Erythroblast (primary cell): ENCODE measurements around the gene RTCA.
A peak's percentile ranks its signal among the peaks of the same experiment; 100 is the strongest.
"Not testable (repeated sequence)": the region's sequence is repeated elsewhere in the genome, so short reads cannot be mapped to it uniquely, and the experiment has no call there.

Source experiments
- DNase-seq, 2 experiments: peaks; one replicate each; lab custom pipeline; 2025; lab: John Stamatoyannopoulos, UW
- GATA1 ChIP-seq: IDR thresholded peaks from 2 replicates; pipeline ENCODE4 v1.6.1; 2011; ENCODE audit warnings: low read depth, mild to moderate bottlenecking, control low read depth, low read length, moderate library complexity
- POLR2A ChIP-seq: IDR thresholded peaks from 2 replicates; pipeline ENCODE4 v1.6.1; 2011; ENCODE audit warnings: mild to moderate bottlenecking, low read length

The RTCA gene

DNA sequence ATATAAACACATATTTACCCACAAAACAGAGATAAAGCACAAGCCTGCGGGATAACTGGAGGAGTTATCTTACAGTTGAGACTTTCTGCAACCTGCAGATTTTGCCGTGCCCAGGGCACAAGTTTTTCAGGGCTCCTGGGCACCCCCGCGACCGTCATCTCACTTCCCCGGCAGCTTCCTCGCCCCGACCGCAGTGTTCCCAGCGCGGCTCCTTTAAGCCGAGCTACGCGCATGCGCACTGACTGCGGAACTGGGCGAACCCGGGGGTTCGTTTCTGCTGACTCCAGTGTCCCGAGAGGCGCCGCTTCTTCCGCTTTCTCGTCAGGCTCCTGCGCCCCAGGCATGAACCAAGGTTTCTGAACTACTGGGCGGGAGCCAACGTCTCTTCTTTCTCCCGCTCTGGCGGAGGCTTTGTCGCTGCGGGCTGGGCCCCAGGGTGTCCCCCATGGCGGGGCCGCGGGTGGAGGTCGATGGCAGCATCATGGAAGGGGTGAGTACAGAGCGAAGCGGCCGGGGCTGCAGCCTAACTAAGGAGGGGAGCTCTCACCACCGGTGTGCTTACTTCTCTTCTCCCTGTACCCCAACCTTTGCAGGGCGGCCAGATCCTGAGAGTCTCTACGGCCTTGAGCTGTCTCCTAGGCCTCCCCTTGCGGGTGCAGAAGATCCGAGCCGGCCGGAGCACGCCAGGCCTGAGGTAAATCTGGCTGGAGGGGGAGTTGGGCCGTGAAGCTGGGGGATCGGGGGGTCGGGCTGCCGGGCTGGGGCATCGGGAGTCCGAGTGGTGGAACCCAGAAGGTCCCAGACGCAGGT is at the start of gene RTCA:
Gene RTCA (plus strand): TSS at position 286 of the 810 bp plus-strand sequence. CDS start 160 bp downstream, at position 446.
- TF ChIP-seq GATA1 (no peak), POLR2A (peak; percentile 93)
- DNase-seq = peak; percentile 97 to 98

DNA sequence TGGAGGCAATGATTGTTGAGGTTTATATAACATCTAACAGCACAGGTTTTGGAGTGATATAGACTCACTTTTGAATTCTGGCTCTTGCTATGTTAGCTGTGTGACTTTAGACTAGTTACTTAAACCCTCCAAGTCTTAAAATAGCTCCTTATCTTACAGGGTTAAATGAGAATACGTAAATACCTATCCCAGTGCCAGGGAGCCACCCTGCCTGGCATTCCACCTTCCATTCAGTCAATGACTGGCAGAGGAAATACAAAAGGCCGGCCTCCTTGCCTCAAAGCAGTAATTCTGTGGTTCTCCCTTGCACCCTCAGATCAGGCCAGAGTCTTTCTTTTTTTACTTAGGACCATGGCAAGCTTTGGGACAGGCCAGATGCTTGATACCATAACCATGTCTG is 48.2 kb upstream of the RTCA start:
- no peak for TF ChIP-seq GATA1
- no peak for TF ChIP-seq POLR2A
- DNase-seq = no peak

DNA sequence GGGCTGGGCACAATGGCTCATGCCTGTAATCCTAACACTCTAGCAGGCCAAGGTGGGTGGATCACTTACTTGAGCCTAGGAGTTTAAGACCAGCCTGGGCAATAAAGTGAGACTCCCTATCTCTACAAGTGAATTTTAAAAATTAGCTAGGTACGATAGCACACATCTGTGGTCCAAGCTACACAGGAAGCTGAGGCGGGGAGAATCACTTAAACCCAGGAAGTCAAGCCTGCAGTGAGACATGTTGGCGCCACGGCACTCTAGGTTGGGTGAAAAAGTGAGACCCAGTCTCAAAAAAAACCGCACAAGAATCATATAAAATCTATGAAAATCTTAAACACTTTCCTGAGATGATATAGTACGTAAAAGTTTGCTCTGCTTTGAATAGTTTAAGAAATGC is 46.6 kb upstream of the RTCA start:
- no peak for DNase-seq
- TF ChIP-seq POLR2A (no peak), GATA1 (no peak)

DNA sequence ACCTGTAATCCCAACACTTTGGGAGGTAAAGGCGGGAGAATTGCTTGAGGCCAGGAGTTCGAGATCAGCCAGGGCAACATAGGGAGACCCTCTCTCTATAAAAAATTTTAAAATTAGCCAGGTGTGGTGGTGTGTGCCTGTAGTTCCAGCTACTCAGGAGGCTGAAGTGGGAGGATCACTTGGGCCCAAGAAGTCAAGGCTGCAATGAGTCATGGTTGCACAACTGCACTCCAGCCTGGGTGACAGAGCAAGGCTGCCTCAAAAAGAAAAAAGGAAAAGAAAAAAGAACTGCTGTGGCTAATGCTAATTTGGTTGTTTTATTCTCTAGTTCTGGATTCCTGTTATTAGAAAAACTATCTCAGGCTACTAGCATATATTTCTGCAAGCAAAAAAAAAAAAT is 46.1 kb upstream of the RTCA start:
- DNase-seq = peak in 1 of 2 experiments; percentile 39
- TF ChIP-seq POLR2A = no peak
- no peak for TF ChIP-seq GATA1

DNA sequence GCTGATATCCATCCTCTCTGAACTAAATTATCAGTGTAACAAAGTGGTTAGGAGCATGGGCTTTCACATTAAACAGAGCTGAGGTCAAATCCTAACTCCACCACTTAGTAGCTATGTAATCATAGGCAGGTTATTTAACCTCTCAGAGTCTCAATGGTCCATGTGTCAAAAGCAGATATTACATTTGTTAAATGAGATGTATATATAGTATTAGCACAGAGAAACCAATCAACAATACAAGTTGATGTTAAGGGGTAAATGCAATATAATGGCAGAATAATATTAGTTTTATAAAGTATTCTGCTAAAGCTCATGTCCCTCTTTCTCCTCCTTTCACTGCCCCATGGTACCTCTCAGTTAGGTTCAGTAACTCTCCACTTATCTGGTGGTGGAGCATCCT is 43.6 kb upstream of the RTCA start:
- no peak for DNase-seq
- no peak for TF ChIP-seq GATA1
- TF ChIP-seq POLR2A = no peak

DNA sequence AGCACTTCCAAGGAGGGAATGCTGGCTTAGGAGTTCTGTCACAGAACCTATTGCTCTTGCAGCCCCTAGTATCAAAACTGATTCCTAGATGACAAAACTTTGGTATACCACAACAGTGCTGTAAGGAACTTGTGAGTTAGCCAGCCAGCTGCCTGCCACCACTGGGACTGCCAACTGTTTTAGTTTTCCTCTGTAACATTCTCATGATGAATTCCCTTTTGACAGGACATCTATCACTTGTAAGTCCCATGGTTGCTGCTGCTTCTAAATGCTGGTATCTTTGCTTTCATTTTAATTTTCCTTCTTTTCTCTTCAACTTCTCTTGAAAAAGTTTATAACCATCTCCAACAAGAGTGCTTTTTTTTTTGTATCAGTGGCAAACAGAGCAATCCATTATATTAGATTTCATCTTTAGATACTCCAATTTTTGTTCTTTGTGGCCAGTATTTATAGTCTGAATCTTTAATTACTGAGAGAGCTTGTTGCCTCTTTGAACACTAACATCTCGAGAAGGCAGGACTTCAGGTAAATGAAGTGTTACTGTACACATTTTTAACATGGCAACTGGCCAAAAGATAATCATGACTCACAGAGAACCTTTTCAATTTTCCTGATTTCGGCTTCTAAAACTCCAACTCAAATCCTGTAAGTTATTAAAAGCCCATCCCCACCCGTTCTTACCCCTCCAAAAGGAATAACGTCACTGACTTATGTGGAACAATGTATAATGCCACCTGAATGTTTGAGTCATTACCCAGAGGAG is 36.2 kb upstream of the RTCA start:
- no peak for TF ChIP-seq GATA1
- TF ChIP-seq POLR2A = no peak
- peak in 1 of 2 experiments; percentile 10 for DNase-seq

DNA sequence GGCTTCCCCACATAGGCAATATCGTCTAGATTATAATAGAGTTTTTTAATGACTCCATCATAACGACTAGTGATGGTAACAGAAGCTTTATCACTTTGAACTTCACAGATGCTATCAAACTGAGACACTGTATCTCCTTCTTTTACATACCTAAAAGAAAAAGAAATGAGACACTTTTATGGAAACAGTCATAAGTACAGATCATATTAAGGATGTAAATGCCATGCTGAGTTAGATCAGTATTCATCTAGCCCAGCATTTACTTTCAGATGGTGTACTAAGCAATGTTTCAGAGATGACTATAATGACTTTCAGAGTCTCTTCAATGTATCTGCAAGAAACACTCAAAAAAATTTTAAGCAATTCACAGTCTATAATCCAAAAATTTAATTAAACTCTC is 35.3 kb upstream of the RTCA start:
- DNase-seq = no peak
- TF ChIP-seq GATA1 (no peak), POLR2A (no peak)

DNA sequence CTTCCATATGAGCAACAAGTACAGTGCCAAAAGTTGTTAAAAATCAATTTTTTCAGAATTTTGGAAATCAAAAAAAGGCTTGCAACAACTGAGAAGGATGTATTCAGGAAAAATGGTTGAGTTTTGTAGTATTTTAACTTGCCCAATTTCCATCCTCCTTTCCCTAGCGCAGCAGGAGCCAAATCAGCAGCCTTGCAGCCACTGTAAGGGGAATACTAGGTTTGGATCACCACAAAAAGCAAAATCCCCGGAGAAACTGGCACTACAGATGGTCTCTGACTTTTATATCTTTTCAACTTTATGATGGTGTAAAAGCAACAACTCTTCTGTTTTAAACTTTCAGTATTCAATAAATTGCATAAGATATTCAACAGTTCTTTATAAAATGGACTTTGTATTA is 34.3 kb upstream of the RTCA start:
- TF ChIP-seq GATA1 (no peak), POLR2A (no peak)
- no peak for DNase-seq

DNA sequence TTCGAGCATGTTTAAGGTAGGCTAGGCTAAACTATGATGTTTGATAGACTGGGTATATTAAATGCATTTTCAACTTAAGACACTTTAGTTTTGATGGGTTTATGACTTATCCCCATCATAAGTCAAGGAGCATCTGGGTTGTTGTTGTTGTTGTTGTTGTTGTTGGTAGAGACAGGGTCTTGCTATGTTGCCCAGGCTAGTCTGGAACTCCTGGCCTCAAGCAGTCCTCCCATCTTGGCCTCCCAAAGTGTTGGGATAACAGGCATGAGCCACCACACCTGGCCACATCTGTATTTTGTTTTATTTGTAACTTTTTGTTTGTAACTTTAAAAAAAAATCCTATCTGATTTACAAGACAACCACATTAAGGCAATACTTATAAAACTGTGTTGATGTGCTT is 33.9 kb upstream of the RTCA start:
- TF ChIP-seq POLR2A (no peak), GATA1 (no peak)
- DNase-seq = no peak

DNA sequence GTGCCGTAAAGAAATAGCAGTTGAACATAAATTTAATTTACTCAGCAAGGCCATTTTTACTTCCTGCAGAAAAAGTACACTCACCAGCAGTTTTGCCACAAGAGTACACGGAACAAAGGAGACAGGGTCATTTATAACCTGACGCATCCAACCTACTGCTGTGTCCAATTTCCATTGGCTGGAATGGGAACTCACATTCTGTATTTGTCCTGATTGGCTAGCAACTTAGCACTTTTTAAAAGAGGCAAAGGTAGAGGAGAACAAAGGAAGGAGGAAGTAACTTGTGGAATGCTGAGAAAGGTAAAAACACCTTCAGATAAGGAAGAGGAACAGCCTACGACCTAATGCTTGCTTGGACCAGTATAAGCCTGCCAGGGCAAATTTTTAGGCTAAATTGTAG is 32.5 kb upstream of the RTCA start:
- not testable (repeated sequence) for DNase-seq

DNA sequence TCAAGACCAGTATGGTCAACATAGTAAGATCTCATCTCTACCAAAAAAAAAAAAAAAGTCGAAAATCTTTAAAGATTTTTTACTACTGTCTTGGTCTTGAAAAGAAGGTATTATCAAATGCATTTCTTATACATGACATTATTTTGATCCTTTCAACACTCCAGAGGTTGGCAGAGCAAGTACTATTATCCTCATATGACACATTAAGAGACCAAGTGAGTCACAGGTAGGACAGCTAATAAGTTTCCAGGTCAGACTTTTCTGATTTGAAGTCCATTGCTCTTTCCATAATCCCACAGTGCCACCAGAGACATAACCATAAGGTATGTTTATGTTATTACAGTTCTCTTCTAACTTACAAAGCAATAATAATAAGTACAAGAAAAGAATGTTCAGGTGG is 31.6 kb upstream of the RTCA start:
- no peak for TF ChIP-seq POLR2A
- TF ChIP-seq GATA1 = no peak
- no peak for DNase-seq

DNA sequence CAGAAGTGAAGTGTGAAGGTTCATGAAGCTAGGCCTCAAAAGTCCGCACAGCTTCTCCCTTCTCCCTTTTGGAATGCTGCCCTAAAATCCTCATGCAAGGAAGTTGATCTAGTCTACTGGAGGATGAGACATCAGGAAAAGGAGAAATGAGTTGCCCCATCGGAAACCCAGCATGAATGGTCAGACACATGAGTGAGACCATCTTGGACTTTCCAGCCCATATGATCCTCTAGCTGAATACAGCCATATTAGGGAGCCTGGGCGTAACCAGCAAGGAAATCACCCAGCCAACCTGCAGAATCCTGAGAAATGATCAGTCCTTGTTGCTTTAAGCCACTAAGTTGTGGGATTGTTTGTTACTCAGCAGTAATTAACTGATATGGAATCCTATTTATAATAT is 28.9 kb upstream of the RTCA start:
- no peak for TF ChIP-seq GATA1
- no peak for TF ChIP-seq POLR2A
- DNase-seq = no peak

DNA sequence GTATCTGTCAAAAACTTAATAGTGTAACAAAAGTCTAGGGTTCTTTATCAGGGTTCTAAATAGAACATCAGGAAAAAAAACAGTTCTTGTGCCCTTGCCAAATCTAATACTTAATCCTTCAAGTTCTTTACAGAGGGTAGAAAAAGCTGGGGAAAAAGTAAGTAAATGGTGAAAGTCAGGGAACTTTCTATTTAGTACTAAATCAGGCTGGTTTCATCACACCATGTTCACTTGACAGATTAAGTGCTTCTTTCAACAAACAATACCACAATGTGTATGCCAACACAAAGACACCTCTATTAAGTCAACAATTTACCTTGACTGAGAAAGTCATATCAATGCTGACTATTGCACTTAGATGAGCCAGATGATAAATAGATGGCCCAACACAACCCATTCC is 26.1 kb upstream of the RTCA start:
- DNase-seq = no peak
- TF ChIP-seq GATA1 = no peak
- no peak for TF ChIP-seq POLR2A

DNA sequence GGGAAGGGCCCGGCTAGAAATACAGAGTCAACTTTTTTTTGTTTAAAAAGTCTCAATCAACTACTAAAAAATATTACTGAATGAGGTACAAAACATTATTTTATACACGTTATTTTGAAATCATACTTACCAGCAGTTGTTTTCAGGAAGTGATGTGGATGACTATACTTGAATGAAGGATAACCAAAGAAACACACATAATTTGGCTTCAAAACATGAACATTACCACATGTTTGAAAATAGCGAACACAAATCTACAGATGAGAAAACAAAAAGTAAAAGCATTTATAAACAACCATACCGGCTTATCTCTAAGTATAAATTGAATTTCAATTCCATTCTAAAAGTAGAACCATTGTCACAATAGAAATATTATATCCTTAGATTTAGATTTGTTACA is 25.4 kb upstream of the RTCA start:
- TF ChIP-seq POLR2A = no peak
- TF ChIP-seq GATA1 = no peak
- DNase-seq = no peak
